ENCODE measurements around the gene TRIM6.
"Not testable (repeated sequence)": the region's sequence is repeated elsewhere in the genome, so short reads cannot be mapped to it uniquely, and the experiment has no call there.

The TRIM6 gene, protein sequence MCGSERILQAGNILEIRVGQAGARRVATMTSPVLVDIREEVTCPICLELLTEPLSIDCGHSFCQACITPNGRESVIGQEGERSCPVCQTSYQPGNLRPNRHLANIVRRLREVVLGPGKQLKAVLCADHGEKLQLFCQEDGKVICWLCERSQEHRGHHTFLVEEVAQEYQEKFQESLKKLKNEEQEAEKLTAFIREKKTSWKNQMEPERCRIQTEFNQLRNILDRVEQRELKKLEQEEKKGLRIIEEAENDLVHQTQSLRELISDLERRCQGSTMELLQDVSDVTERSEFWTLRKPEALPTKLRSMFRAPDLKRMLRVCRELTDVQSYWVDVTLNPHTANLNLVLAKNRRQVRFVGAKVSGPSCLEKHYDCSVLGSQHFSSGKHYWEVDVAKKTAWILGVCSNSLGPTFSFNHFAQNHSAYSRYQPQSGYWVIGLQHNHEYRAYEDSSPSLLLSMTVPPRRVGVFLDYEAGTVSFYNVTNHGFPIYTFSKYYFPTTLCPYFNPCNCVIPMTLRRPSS
- total RNA-seq = 0 to 0.08 (median 0) reads per million in 4 donors

DNA sequence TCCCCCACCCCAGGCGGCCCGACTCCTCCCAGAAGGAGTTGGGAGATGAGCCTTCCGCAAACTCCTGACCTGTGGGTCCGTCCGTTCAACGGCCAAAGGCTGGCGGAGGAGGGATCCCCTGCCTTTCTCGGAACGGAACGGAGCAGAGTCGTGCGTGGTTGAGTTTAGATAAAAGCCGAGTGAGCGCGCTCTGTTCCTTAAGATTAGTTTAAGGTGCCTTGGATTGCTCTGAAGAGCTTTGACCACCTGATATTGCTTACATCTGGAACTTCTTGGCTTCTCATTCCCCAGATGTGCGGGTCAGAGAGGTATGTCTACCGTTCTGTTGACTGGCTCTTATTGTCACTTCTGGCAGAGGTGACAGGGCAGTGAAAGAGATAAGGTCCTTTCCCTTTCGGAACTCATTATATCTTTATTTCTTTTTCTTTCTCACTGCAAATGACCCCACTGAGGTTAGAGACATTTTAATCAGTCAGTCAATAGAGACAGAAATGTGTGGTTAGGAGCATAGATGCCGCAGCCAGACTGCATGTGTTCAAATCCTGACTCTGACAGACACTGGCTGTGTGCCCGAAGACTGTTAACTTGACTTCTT lies at the start of gene TRIM6:
TSS of gene TRIM6 (plus strand) at position 31 of the 595 bp plus-strand sequence. CDS start at position 292, 261 bp downstream.
- no peak for DNase-seq

DNA sequence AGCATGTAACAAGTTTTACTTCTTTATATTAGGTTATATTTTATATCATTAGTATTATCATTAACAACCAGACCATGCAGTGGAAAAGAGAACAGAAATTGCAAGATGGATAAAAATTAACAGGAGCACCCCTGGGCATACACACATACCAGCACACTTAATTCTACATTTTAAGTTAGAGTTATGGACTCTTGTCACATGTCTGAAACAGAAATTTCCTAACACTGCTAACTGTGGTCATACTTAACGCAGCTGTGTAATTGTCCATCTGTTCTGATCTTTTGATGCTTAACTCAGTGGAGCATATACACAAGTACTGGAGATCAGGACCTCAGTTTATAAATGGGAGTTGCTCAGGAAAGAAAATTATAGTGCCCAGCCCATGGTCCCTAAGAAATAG lies 48.5 kb upstream of the TRIM6 start:
- no peak for DNase-seq

DNA sequence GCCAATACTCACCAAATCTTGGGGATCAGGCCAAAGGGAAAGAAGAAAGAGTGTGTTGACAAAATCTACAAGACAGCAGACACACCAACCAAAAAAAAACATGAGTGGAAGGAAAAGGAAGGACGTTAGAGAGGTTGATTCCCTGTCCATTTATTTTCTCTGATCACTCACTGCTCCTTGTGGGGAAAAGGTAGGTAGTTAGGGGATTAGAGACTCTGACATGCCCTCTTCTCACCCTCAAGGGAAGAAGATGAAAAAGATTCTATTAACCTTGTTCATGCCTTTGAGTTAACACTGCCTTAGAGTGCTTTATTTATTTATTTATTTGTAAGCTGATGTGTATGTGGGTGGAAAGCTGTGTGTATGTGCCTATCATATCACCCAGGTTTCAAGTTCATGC lies 48.0 kb upstream of the TRIM6 start, which contains the start of gene OR52H1:
TSS of gene OR52H1 (minus strand) at position 101 of the 400 bp plus-strand sequence. CDS start 3,035 bp downstream, outside the sequence.
- no peak for DNase-seq

DNA sequence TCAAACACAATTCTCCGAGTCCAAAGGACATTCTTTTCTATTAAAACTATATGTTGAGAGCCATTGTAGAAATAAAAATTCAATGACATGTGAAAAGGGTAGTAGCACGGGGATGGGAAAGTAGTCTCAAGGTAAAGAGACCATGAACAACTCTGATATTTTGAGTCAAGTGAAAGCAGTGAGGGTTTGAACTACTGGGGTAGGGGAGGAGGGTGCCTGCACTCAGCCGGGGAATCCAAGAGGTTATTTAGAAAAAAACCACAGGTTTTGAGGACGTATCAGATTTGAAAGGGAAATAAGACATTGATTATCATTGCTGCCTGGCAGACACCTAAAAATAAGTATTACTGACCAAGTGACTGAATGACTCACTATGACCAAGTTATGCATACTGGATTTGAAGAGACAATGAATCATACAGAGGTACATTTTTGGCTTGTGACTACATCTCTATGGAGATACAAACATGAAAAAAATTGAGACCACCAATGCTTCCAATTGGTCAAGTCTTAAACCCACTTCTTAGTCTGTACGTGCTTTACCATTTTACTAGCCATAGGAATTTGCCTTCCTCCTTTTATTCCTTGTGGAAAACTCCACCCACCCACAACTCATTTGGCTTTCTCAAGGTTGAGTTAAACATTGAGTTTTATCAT lies 45.9 kb upstream of the TRIM6 start:
- DNase-seq = no peak

DNA sequence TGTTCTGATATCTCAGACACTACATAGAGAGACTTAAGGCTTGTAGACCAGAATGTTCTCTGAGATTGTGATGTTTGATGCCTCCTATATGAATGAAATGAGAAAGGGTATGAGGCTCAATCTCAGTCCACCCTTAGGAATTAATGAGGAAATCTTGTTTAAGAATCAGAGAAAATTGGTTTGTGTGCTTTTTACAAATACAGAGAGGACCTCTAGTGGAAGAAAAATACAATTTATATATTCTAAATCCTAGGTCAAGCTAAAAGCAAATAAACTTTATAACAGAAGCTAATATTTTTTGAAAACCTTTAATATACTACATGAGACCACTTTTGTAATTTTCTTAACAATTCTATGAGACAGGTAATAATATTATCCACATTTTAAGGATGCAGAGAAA lies 43.1 kb upstream of the TRIM6 start:
- no peak for DNase-seq

DNA sequence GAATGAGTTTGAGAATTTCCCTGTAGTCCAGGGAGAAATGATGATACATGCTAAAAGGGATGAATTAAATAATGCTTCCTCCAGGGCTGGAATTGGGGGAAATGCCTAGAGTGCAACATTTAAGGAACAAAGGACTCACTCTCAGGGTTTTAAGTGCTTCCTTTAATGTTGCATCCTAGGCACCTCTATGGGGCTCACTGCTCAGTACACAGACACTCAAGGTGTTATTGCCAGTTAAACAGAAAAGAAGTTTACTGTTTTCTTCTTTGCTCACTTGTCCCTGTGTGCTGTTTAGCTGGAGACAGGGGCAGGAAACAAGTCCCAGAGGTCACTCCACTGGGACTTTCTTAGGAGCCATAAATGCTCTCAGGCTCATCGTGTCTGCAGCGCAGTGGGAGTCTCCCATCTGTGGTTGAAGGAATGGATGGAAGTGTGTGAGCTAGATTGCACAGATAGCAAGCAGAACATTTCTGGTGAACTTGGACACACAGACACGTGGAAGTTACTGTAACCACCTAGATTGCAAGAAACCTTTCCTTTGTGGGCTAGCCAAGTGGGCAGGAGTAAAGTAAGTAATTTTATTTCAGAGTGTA lies 39.7 kb upstream of the TRIM6 start:
- DNase-seq = no peak

DNA sequence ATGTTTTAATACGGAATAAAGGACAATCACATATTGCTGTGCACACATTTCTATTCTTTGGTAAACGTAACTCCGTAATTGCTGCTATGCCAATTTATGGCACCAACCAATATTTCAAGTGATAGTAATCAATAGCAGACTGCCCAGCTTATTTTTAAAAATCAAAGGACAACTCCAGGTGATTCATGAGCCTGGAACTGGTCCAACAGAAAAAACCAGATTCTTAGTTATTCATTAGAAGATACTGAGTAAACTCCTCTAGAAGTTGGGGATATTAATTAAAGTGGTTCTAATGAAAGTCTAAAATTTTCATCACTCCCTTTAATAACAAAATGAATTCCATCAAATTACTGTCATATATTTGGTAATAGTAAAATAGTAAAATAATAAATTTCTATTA lies 38.7 kb upstream of the TRIM6 start:
- no peak for DNase-seq

DNA sequence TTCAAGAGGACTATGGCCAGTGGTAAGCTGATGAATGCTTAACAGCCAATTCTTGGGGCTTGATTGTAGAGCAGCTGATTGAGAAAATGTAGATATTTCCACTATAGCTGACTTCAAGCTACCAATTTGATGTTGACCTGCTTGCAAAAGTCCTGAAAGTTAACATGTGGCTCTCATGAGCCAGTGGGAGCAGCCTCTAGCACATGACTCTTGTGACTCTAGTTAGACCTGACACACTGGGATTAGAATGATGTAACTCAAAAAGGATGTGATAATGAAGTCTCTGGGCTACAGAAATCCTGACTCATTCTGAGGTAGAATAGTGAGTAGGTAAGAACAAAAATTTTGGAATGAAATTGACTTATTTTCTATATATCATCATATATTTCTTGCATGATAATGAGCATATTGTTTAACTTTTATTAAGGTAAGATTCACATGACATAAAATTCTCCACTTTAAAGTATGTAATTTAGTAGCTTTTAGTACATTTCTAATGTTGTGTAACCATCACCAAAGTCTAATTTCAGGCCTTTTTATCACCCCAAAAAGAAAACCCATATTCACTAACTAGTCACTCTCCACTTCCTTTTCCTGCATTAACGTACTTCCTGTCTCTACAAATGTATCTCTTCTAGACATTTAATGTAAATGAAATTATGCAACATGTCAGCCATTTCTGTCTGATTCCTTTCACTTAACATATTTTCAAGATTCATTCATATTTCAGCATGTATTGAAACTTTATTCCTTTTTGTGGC lies 32.0 kb upstream of the TRIM6 start:
- peak in 1 of 5 donors; percentile 9 for DNase-seq

DNA sequence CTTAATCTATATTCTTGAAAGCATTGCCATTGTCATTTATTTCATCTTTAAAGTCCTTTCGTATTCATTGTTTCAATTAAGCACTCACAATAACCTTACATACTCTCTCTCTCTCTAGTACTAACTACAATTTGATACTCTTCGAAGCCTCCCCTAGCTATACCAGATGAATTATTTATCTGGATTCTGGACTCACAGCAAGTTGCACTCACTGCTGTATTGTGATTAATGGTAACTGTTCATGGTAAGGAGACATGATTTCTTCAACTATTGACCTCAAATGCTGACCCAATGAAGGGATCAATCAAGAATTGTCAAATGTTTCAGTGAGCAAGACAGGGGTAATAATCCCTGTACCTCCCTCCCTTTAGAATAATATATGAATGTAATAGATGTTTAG lies 21.8 kb upstream of the TRIM6 start:
- DNase-seq = no peak

DNA sequence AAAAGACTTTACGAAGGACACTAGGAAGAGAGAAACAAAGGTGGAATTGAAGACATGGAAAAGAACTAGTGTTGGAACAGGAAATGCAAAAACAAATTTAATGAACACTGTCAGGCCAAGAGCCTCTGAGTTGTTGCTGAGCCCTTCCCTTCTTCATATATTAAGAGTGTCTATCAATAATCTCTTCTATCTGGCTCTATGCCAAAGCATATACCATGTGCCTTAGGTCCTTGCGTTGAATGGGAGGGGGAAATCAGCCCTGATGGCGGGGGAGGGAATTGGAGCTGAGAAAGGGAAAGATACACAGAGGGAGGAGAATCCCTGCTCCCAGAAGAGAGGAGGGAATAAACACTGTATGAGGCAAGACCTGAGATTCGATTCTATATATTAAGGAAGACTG lies 21.3 kb upstream of the TRIM6 start:
- no peak for DNase-seq

DNA sequence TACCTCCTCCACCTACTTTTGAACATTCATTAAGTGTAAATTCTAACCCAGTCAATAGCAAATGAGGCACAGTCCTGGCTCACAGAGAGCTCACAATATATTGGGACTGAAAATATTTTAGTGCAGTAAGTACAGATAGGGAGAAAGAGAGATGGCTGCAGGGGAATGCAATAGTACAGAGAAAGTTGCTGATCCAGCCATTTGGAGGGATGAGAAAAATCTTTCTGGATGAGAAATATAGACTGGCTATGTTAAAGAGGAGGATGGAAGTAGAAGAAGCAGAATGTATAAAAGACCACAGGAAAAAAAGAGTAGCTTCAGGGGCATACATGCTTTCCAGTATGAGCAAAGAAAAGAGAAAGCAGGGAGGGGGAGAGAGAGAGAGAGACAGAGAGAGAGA lies 19.3 kb upstream of the TRIM6 start:
- DNase-seq = no peak

DNA sequence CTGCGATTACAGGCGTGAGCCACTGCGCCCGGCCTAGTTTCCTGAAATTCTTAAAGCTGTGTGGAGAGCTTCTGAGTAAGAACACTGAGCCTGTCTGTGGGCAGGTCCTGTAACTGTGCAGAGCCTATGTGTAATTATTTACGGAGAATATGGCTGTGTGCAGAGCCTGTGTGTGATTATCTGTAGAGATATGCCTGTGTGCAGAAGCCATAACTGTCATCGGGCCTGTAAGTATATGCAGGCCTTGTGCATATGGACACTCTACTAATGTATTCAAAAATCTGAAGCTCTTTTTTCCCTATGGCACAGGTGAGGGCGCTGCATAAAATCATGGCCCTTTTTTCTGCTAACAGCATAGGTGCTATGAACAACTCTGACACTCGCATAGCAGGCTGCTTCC lies 15.9 kb upstream of the TRIM6 start, which contains the start of gene OR52B6:
TSS of gene OR52B6 (plus strand) at position 301 of the 400 bp plus-strand sequence. CDS start at position 301, 0 bp downstream.
- DNase-seq = no peak

DNA sequence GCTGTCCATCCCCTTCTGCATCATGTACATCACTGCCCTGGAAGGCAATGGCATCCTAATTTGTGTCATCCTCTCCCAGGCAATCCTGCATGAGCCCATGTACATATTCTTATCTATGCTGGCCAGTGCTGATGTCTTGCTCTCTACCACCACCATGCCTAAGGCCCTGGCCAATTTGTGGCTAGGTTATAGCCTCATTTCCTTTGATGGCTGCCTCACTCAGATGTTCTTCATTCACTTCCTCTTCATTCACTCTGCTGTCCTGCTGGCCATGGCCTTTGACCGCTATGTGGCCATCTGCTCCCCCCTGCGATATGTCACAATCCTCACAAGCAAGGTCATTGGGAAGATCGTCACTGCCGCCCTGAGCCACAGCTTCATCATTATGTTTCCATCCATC lies 15.4 kb upstream of the TRIM6 start:
- DNase-seq = no peak

DNA sequence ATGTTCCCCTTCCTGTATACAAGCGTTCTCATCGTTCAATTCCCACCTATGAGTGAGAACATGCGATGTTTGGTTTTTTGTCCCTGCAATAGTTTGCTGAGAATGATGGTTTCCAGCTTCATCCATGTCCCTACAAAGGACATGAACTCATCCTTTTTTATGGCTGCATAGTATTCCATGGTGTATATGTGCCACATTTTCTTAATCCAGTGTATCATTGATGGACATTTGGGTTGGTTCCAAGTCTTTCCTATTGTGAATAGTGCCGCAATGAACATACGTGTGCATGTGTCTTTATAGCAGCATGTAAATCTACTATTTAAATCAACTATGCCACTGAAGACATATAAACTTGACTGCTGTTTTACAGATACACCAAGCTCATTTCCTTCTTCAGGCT lies 12.0 kb upstream of the TRIM6 start:
- not testable (repeated sequence) for DNase-seq

DNA sequence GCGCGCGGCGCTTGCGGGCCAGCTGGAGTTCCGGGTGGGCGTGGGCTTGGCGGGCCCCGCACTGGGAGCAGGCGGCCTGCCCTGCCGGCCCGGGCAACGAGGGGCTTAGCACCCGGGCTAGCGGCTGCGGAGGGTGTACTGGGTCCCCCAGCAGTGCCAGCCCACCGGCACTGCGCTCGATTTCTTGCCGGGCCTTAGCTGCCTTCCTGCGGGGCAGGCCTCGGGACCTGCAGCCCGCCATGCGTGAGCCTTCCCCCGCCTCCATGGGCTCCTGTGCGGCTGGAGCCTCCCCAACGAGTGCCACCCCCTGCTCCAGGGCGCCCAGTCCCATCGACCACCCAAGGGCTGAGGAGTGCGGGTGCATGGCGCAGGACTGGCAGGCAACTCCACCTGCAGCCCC lies 6.5 kb upstream of the TRIM6 start:
- not testable (repeated sequence) for DNase-seq

DNA sequence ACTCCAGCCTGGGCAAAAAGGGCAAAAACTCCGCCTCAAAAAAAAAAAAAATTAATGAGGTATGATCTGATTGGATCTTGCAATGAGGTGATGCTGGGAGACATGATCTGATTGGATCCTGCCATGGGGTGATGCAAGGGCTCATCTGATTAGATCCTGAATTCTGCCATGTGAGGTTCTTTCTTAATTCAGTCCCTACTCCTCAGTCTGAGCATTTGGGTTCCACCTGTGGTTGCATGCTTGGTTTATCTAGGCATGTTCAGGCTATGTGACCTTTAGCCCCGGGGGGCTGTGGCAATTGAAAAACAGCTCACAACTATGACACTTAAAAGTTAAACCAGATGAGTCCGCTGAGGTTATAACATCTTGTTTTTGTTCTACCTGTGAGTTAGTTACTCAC lies 4.8 kb upstream of the TRIM6 start:
- DNase-seq = no peak

DNA sequence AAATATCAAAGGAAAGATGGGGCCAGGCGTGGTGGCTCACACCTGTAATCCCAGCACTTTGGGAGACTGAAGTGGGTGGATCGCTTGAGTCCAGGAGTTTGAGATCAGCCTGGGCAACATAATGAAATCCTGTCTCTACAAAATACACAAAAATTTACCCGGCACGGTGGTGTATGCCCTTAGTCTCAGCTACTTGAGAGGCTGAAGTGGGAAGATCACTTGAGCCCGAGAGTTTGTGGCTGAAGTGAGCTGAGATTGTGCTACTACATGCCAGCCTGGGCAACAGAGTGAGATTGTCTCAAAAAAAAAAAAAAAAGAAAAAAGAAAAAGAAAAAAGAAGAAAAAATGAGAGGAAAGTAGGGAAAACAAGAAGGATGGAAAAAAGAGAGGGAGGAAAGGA lies 3.8 kb upstream of the TRIM6 start:
- DNase-seq = no peak

DNA sequence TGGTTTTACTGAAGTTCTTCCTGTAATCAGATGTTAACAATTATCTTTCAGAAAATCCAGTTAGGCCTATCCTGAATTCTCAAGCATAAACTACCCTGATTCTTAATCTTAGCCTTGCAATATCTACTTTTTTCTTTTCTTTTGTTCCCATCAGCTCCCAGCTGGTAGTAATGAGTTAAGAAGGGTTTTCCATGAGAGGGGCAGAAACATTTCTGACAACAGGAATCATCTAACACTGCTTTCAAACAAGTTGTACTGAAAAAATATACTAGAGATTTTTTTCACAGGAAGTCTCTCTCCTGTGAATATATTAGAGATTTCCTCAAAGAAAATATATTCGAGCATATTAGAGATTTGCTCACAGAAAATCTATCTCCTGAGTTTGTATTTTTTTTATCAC lies 3.3 kb upstream of the TRIM6 start:
- no peak for DNase-seq

DNA sequence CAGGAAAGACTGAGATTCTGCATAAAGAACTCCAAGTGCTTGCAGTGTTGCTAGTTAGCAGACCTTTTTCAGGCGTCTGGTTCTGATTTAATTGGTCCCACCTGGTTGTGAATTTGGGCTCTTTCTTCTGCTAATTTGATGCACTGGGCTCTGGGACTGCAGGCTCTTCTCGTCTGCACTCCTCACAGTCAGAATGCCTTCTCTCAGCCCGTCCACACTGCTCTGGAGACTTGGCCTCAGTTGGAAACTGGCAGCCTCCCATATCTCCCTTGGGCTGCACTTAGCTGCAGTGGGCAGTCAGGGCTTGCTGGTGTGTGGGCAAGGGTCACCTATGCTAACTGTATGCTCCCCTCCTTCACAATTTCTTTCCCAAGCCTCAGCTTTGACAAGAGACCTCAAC lies 1.5 kb downstream of the TRIM6 start:
- no peak for DNase-seq

DNA sequence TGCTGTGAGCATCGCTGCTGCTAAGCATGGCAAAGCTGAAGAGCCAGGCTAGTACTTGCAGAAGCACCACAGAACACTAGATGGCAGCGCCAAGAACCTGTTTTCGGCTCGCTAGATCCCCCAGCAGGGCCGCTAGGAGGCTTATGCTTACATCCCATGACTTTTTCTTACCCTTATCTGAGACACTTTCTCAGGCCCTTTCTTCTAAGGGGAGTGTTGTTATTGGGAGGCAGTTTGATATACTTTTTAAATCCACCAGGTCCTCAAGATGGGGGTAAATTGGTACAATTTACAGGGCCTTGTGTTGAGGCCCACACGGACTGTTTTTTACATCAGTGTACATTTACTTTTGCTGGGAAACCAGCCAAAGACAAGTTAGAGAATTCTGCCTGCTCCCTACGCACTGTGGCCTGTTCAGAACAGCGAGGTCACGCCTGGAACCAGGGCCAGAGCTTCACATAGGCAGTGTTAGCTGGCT lies 4.0 kb downstream of the TRIM6 start:
- DNase-seq = peak in 4 of 5 donors; percentile 25 to 51 (median 42)

DNA sequence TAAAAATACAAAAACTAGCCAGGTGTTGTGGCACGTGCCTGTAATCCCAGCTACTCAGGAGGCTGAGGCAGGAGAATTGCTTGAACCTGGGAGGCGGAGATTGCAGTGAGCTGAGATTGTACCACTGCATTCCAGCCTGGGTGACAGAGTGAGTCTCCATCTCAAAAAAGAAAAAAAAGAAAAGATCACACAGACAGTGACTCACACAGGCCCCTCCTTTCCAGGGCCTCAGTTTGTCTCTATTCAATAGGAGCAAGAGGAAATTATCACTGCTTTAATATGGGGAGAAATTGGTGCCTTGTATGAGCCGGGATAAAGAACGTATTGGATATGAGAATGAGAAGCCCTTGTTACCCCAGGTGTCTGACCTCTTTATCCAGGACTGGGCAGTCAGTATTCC lies 6.4 kb downstream of the TRIM6 start:
- not testable (repeated sequence) for DNase-seq

DNA sequence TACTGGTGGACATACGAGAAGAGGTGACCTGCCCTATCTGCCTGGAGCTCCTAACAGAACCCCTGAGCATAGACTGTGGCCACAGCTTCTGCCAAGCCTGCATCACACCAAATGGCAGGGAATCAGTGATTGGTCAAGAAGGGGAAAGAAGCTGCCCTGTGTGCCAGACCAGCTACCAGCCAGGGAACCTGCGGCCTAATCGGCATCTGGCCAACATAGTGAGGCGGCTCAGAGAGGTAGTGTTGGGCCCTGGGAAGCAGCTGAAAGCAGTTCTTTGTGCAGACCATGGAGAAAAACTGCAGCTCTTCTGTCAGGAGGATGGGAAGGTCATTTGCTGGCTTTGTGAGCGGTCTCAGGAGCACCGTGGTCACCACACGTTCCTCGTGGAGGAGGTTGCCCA lies 6.9 kb downstream of the TRIM6 start:
- DNase-seq = no peak

Data from T-helper 1 cell (primary cell).